ENCODE measurements around the gene CAMSAP1.

- no peak for TF ChIP-seq CTCF (IDR thresholded peaks at IDR 0.05 in 8 of 11, conservative IDR thresholded peaks at IDR 0.05 in 3 of 11)
- peak in 1 of 3 donors; percentile 23 for TF ChIP-seq POLR2AphosphoS5 (IDR thresholded peaks at IDR 0.05)
- no peak for TF ChIP-seq POLR2A (IDR thresholded peaks at IDR 0.05)
Observed at GRCh38 chr9:135776893-135777622, 130.3 kb downstream of the CAMSAP1 start.
